GM21360 (cell line): ENCODE results near the gene RAP1GAP2.
"Not testable (repeated sequence)": the region's sequence is repeated elsewhere in the genome, so short reads cannot be mapped to it uniquely, and the experiment has no call there.

Experiments used
- ATAC-seq: cut with Tn5 transposase; IDR thresholded peaks from one replicate; pipeline ENCODE4 v1.9.1; 2021; ENCODE audit warnings: mild to moderate bottlenecking, moderate library complexity; ENCODE audit not compliant: unreplicated experiment

The RAP1GAP2 gene

GRCh38 chr17:2880050-2880449, 83.8 kb downstream of the RAP1GAP2 start:
- no peak for ATAC-seq

GRCh38 chr17:2881295-2881694, 85.1 kb downstream of the RAP1GAP2 start:
- no peak for ATAC-seq

- no peak for ATAC-seq
Measured at GRCh38 chr17:2883544-2884213, 87.4 kb downstream of the RAP1GAP2 start.

- no peak for ATAC-seq
Measured at GRCh38 chr17:2885733-2886132, 89.5 kb downstream of the RAP1GAP2 start.

- ATAC-seq: no peak
Measured at GRCh38 chr17:2888326-2888725, 92.1 kb downstream of the RAP1GAP2 start.

- no peak for ATAC-seq
Measured at GRCh38 chr17:2889256-2889655, 93.0 kb downstream of the RAP1GAP2 start.

GRCh38 chr17:2890778-2891177, 94.5 kb downstream of the RAP1GAP2 start:
- ATAC-seq: not testable (repeated sequence)

- ATAC-seq: no peak
Measured at GRCh38 chr17:2892305-2892971, 96.2 kb downstream of the RAP1GAP2 start.

- ATAC-seq: no peak
Measured at GRCh38 chr17:2893422-2893914, 97.2 kb downstream of the RAP1GAP2 start.

GRCh38 chr17:2894782-2895181, 98.5 kb downstream of the RAP1GAP2 start:
- no peak for ATAC-seq

- ATAC-seq: no peak
Measured at GRCh38 chr17:2897605-2898004, 101.4 kb downstream of the RAP1GAP2 start.

GRCh38 chr17:2898255-2898926, 102.2 kb downstream of the RAP1GAP2 start:
- ATAC-seq: no peak

- no peak for ATAC-seq
Measured at GRCh38 chr17:2899906-2900305, 103.7 kb downstream of the RAP1GAP2 start.

- ATAC-seq: no peak
Measured at GRCh38 chr17:2900842-2901241, 104.6 kb downstream of the RAP1GAP2 start.

- no peak for ATAC-seq
Measured at GRCh38 chr17:2901582-2901981, 105.3 kb downstream of the RAP1GAP2 start.

- ATAC-seq: no peak
Measured at GRCh38 chr17:2902546-2902945, 106.3 kb downstream of the RAP1GAP2 start.

GRCh38 chr17:2903193-2903974, 107.1 kb downstream of the RAP1GAP2 start:
- ATAC-seq: no peak

- no peak for ATAC-seq
Measured at GRCh38 chr17:2904135-2904534, 107.9 kb downstream of the RAP1GAP2 start.

- ATAC-seq: no peak
Measured at GRCh38 chr17:2905269-2905668, 109.0 kb downstream of the RAP1GAP2 start.

- no peak for ATAC-seq
Measured at GRCh38 chr17:2905696-2906501, 109.7 kb downstream of the RAP1GAP2 start.
